ENCODE measurements around the gene SESN1. TPM values are rescaled to one million over a fixed set of nuclear protein-coding genes. Genes with fewer than 3 reads are reported as not detected.

Gene SESN1
- total RNA-seq, 1 donor from 2014 or later = 13.2 TPM

DNA sequence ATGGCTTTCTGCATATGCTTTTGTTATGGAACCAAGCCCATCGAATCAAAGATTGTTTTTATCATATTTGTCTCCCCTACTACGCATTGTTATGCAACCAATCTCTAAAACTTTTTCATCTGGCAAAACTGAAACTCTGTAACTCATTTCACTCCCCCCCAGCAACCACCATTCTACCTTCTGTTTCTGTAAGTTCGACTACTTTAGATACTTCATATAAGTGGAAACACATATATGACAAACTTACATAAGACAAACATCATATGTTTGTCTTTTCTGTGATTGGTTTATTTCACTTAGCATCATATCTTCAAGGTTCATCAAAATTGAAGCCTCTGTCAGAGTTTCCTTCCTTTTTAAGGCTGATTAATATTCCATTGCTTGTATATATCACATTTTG, 35.4 kb upstream of the SESN1 start:
- peaks cover 18% of the 10 kb centered on the region for H3K36me3 Mint-ChIP-seq (ENCODE audit: unreplicated experiment)

DNA sequence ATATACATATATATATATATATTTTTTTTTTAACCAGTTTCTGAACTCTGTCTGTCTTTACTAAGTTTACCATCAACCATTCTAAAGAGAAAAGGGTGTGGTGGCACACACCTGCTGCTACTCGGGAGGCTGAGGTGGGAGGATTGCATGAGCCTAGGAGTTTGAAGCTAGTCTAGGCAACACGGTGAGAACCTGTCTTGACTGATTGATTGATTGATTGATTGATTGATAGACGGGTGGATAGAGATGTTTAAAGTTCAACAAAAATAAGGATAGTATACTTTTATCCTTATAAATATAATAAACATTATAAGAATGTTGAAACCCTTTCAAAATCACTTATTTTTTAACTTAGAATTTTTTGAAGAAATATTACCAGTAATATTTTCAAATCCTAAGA, 30.9 kb upstream of the SESN1 start:
- no peaks in the 10 kb centered on the region for H3K9me3 Mint-ChIP-seq (ENCODE audit: unreplicated experiment)
- peaks cover 16% of the 10 kb centered on the region for H3K4me1 Mint-ChIP-seq (ENCODE audit: unreplicated experiment)
- H3K36me3 Mint-ChIP-seq (ENCODE audit: unreplicated experiment) = peaks cover 8% of the 10 kb centered on the region
- no peak for DNase-seq (ENCODE audit: extremely low spot score, unreplicated experiment)
- TF ChIP-seq, protein P1, sequence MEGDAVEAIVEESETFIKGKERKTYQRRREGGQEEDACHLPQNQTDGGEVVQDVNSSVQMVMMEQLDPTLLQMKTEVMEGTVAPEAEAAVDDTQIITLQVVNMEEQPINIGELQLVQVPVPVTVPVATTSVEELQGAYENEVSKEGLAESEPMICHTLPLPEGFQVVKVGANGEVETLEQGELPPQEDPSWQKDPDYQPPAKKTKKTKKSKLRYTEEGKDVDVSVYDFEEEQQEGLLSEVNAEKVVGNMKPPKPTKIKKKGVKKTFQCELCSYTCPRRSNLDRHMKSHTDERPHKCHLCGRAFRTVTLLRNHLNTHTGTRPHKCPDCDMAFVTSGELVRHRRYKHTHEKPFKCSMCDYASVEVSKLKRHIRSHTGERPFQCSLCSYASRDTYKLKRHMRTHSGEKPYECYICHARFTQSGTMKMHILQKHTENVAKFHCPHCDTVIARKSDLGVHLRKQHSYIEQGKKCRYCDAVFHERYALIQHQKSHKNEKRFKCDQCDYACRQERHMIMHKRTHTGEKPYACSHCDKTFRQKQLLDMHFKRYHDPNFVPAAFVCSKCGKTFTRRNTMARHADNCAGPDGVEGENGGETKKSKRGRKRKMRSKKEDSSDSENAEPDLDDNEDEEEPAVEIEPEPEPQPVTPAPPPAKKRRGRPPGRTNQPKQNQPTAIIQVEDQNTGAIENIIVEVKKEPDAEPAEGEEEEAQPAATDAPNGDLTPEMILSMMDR (IDR thresholded peaks at IDR 0.05) = no peak
- H3K4me3 Mint-ChIP-seq (ENCODE audit: unreplicated experiment) = no peak overlapping the region
- H3K27ac Mint-ChIP-seq (ENCODE audit: unreplicated experiment) = no peak overlapping the region
- H3K27me3 Mint-ChIP-seq (ENCODE audit: unreplicated experiment) = no peaks in the 10 kb centered on the region

More for the DNA sequence above, 35.4 kb upstream of the SESN1 start:
- H3K4me1 Mint-ChIP-seq (ENCODE audit: unreplicated experiment) = peaks cover 3% of the 10 kb centered on the region
- no peaks in the 10 kb centered on the region for H3K27me3 Mint-ChIP-seq (ENCODE audit: unreplicated experiment)
- DNase-seq (ENCODE audit: extremely low spot score, unreplicated experiment) = no peak
- H3K9me3 Mint-ChIP-seq (ENCODE audit: unreplicated experiment) = no peaks in the 10 kb centered on the region
- TF ChIP-seq, protein P1 (IDR thresholded peaks at IDR 0.05) = no peak
- no peak overlapping the region for H3K27ac Mint-ChIP-seq (ENCODE audit: unreplicated experiment)
- H3K4me3 Mint-ChIP-seq (ENCODE audit: unreplicated experiment) = no peak overlapping the region

DNA sequence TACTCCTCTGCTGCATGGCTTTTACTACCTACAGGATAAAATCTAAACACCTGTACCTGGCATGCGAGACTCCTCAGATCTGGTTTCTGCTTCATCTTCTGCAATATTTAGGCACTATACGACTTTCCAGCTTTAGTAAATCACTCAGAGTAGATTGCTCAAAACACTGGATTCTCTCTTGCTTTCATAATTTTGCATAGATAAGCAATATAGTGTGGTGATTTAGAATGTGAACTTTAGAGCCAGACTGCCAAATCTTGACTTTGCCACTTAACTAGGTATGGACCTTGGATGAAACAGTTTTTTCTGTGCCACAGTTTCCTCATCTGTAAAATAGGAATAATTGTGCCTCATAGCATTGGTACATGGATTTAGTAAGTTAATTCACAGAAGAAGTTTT, 29.6 kb upstream of the SESN1 start:
- no peaks in the 10 kb centered on the region for H3K9me3 Mint-ChIP-seq (ENCODE audit: unreplicated experiment)
- TF ChIP-seq, protein P1 (IDR thresholded peaks at IDR 0.05) = no peak
- no peak overlapping the region for H3K27ac Mint-ChIP-seq (ENCODE audit: unreplicated experiment)
- H3K4me3 Mint-ChIP-seq (ENCODE audit: unreplicated experiment) = no peak overlapping the region
- peaks cover 2% of the 10 kb centered on the region for H3K36me3 Mint-ChIP-seq (ENCODE audit: unreplicated experiment)
- peaks cover 23% of the 10 kb centered on the region for H3K4me1 Mint-ChIP-seq (ENCODE audit: unreplicated experiment)
- no peaks in the 10 kb centered on the region for H3K27me3 Mint-ChIP-seq (ENCODE audit: unreplicated experiment)
- DNase-seq (ENCODE audit: extremely low spot score, unreplicated experiment) = no peak

DNA sequence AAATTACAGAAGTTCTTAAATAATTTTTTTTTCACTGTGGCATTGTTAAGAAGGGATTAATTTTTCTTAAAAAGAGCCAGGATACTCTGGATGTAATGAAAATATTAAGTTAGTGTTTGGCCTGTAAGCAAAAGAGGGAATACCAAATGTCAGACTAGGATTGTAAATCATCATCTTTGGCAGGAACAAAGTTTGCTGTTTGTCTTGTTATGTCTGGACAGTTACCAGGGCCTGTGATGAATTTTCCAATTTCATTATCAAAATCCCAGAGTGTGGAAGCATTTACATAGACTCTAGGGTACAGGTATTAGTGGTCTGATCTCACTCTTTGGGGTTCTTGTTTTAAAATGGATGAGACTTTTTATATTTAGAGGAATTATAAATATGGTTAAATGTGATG, 26.8 kb upstream of the SESN1 start:
- DNase-seq (ENCODE audit: extremely low spot score, unreplicated experiment) = no peak

DNA sequence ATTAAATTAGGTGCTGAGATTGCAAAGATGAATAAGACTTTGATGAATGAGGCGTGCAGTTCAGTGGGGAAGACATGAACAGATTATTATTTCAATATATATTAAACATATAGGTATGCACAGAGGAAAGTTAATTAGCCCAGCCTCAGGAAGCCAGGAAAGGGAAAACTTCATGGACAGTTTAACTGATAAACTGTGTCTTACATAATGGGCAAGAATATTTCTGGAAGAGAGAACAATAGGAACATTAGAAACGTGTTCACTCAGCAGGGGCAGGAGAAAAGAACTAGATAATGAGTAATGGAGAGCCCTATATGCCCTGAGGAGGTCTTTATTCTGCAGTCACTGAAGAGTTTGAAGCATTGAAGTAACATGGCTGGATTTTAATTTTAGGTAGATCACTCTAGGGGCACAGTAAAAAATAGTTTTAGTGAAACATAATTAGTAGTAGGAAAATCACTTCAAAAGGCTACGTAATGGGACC, 24.3 kb upstream of the SESN1 start:
- Mint-ChIP-seq H3K4me3 (ENCODE audit: unreplicated experiment) (no peak overlapping the region), H3K36me3 (ENCODE audit: unreplicated experiment) (no peaks in the 10 kb centered on the region), H3K9me3 (ENCODE audit: unreplicated experiment) (no peaks in the 10 kb centered on the region), H3K27me3 (ENCODE audit: unreplicated experiment) (no peaks in the 10 kb centered on the region), H3K4me1 (ENCODE audit: unreplicated experiment) (peaks cover 21% of the 10 kb centered on the region), H3K27ac (ENCODE audit: unreplicated experiment) (no peak overlapping the region)
- DNase-seq (ENCODE audit: extremely low spot score, unreplicated experiment) = no peak
- TF ChIP-seq, protein P1 (IDR thresholded peaks at IDR 0.05) = no peak

More for the DNA sequence above, 26.8 kb upstream of the SESN1 start:
- H3K4me1 Mint-ChIP-seq (ENCODE audit: unreplicated experiment) = peaks cover 23% of the 10 kb centered on the region
- no peaks in the 10 kb centered on the region for H3K9me3 Mint-ChIP-seq (ENCODE audit: unreplicated experiment)
- H3K4me3 Mint-ChIP-seq (ENCODE audit: unreplicated experiment) = no peak overlapping the region
- peak overlapping the region; percentile 16 for H3K27ac Mint-ChIP-seq (ENCODE audit: unreplicated experiment)
- no peaks in the 10 kb centered on the region for H3K36me3 Mint-ChIP-seq (ENCODE audit: unreplicated experiment)
- TF ChIP-seq, protein P1 (IDR thresholded peaks at IDR 0.05) = no peak
- H3K27me3 Mint-ChIP-seq (ENCODE audit: unreplicated experiment) = no peaks in the 10 kb centered on the region

Measured in osteocyte (in vitro differentiated cells).